T-helper 1 cell (primary cell): ENCODE results near the gene MAP3K6.
A peak's percentile ranks its signal among the peaks of the same experiment; 100 is the strongest.

ENCODE experiments used
- DNase-seq, 5 donors: peaks; one replicate each; pipeline ENCODE4 v3.0.0-alpha.2; 2012 to 2020

MAP3K6 gene

DNA sequence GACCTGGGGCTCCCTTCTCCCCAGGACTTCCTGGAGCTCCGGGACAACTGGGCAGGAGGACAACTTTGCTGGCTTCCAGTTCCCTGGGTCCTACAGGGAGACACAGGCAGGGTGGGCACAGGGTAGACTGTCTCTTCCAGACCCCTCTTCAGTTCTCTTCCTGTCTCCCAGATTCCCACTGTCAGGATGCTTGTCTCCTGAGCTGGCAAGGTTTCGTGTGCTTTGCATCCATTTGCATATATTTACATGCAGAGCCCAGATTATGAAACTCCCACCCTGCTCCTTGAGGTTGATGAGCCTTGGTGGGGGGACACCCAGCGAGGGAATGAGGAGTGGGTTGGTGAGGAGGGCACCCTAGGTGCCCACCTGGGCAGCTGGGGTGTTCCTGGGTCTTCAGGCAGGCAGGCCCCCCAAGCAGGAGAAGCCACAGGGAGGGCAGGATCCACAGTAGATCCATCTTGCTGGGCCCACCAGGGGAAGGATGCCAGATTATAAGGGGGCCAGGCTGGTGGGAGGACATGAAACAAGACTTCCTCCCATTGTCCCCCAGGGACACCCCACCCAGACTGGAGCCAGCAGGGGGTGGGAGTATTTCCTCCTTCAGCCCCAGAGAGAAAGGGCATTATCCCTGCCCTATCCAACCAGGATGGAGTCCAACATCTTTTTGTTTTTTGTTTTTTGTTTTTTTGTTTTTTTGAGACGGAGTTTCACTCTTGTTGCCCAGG, 7.8 kb upstream of the MAP3K6 start, which contains the start of gene FCN3:
Gene FCN3, minus strand, starts transcription at position 463 of the 725 bp plus-strand sequence. Its CDS starts 6 bp downstream, at position 457.
- DNase-seq, result no peak

DNA sequence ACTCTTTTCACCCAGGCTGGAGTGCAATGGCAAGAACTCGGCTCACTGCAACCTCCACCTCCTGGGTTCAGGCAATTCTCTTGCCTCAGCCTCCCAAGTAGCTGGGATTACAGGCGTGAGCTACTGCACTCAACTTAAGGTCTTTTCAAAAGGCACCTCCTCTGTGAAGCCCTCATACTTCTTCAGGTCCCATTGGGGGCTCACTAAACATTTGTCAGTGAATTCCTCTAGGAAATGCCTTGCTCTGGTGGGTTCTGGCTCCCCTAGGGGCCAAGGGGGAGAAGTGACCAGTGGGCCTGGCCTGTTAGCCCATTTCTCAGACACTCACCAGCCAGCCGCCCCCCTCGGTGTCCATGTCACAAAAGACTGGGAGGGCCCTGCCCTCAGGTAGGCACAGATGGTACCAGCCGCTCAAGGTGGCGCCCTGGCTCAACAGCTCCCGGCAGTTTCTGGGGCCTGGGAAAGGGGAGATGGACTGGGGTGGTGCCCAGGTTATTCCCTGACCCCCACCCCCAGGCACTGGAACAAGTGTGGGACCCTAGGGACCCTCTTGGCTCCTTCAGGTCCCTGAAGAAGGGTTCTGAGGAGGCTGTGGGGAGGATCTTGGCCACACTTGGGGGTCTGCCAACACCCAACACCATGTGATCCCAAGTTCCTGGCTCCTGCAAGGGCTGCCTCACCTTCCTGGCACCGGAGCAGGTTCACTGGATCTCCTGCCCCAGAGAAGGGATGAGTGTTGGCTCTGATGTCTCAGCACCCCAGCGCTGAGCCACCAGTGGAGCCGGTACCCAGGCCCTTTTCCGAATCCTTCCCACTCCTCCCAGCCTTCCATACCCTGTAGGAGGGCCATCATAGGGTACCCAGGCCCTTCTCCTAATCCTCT, 6.3 kb upstream of the MAP3K6 start:
- no peak for DNase-seq

DNA sequence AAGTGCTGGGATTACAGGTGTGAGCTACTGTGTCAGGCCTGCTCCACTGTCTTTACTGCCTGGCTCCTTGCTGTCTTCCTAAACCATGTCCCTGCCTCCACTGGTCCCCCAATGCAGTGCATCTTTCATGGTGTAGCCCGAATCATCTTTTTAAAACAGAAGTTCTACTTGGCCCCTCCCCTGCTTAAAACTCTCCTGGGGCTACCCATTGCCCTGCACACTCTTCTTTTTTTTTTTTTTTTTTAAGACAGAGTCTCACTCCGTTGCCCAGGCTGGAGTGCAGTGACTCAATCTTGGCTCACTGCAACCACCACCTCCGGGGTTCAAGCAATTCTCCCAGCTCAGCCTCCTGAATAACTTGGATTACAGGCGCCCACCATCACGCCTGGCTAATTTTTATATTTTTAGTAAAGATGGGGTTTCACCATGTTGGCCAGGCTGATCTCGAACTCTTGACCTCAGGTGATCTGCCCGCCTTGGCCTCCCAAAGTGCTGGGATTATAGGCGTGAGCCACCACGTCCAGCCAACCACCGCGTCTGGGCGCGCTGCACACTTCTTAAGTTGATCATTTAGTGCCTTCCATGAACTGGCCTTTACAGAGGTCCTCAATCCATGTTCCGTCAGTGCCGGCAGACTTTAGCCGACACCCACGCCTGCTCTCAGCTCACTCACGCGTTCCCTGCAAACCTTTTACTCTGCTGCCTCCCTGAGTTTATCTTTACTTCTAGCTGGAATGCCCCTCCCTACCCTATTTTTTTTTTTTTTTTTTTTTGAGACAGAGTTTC, 5.5 kb upstream of the MAP3K6 start:
- DNase-seq, result no peak

- no peak for DNase-seq
Measured at GRCh38 chr1:27368869-27369582, 2.3 kb upstream of the MAP3K6 start.

DNA sequence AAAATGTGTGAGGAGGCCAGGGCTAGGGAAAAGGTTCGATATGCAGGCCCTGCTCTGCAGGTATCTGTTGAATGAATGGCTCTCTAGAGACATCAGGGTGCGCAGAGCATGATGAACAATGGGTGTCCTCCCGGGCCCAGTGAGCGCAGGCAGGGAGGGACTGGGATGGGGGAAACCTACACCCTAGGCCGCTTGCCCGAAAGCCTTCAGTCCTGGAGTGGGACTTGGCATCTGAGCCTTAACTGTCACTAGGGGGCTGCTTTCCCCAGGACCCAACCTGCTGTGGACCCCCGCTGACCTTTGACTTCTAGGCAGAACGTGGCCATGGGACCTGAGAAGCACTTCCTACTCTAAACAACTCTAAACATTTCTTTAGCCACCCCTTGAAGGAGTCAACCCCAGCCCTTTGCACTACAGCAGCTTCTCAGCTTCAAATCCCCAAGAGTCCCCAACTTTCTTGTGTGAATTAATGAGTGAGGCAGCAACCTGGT, 444 bp upstream of the MAP3K6 start:
- no peak for DNase-seq

DNA sequence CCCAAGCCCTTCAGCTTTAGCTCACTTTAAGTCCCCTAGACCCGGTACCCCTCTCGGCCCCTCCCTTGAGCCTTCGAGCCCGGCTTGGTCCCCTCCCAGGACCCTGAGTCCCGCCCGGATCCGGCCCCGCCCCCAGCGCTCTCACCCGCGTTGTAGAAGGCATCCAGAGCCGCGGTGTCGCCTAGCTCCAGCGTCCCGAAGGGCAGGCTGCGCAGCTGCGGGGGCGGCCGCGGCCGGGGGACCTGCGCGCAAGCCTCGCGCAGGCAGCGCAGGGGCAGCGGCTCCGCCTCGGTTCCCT, 699 bp downstream of the MAP3K6 start:
- peak; percentile 53 to 75 (median 57) for DNase-seq

- peak; percentile 64 to 85 (median 71) for DNase-seq
Measured at GRCh38 chr1:27365372-27366112, 1.2 kb downstream of the MAP3K6 start.

- DNase-seq, result no peak
Measured at GRCh38 chr1:27364696-27365371, 1.9 kb downstream of the MAP3K6 start.

DNA sequence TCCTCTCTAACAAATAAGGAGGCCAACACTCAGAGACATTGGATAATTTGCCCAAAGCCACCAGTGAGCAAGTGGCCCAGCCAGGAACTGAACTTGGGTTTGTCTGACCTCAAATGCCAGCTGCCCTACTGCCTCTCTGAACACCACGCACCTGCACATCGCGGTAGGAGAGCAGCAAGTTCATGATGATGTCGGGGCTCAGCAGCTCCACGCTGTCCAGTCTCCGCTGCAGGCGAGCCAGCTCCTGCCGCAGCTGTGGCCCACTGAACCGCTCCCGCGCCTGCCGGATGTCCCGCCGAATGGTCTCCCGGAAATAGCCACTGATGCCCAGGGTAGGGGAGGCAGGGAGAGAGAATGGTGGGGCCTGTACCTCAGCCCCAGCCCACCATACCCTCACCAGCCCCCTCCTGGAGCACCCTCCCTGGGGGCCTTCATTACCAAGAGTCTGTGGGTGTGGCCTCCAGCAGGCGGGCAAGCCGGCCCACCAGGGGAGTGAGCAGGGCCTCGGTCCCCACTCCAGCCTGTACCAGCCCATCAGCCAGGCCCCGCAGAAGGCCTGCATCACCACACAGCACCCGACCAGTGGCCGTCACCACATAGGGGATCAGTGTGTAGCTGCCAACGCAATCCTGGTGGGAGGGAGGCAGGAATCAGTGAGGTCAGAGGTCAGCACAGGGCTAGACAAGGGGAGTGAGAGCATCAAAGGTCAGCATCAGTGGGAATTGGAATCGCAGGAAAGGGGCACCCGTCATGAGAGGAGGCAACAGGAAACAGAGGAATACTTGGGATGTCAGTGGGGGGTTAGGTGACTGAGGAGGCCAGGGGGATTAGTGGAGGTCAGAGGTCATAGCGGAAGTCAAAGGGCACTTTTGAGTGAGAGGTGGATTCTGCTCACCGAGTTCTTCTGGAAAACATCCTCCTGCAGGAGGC, 2.7 kb downstream of the MAP3K6 start:
- DNase-seq, result no peak

DNA sequence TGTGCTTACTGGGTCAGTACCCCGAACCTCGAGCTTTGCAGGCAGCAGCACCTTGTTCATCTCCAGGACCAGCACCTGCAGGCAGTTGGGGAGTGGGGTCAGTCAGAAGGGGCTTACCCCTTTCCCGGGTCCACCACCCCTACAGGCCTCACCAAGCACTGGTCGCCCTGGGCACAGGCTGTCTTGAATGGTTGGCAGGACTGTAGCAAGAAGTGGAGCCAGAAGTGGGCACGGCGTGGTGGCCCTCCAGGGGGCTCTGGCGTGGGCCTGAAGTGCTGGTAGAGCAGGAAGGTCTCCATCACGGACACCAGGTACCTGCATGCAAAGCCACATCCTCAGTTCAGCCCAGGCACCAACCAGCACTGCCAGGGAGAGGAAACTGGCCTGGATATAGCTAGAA, 5.2 kb downstream of the MAP3K6 start:
- DNase-seq, result no peak

DNA sequence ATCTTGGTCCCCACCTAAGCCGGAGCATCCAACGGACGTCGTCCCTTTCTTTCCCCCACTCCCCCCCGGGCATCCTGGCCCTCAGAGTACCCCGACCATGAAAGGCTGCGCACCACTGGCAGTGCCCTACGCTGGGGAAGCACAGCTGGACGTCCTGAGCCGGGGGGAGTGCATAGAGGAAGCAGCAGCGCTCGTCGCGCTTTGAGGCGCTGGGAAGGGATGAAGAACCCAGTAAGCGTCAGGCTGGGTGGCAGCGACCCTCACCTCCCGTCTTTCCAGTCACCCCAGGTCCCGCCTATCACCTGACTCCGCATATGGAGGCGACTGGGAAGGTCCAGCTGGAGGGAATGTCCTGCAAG, 5.7 kb downstream of the MAP3K6 start:
- DNase-seq, result no peak

GRCh38 chr1:27360159-27361043, 6.4 kb downstream of the MAP3K6 start:
- peak; percentile 34 to 63 (median 57) for DNase-seq

- DNase-seq, result no peak
Measured at GRCh38 chr1:27359822-27360158, 7.0 kb downstream of the MAP3K6 start.

DNA sequence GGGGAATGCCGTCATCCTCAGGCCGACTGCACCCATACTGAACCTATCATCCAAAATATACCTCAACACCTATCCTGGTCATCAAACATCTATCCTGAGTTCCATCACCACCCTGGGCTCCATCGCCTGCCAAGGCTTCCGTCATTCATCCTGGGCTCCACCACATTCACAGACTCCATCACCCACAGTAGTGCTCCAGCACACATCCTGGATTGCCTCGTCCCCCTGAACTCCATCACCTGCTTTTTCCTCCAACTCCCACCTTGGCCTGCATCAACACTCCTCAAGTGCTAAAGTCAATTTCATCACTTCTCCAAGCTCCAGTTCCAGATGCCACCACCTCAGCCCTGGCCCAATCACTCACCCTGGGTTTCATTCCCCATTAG, 7.8 kb downstream of the MAP3K6 start:
- DNase-seq, result no peak

- DNase-seq, result no peak
Measured at GRCh38 chr1:27358038-27358927, 8.5 kb downstream of the MAP3K6 start.

GRCh38 chr1:27357281-27358037, 9.3 kb downstream of the MAP3K6 start:
- peak; percentile 58 to 83 (median 75) for DNase-seq

DNA sequence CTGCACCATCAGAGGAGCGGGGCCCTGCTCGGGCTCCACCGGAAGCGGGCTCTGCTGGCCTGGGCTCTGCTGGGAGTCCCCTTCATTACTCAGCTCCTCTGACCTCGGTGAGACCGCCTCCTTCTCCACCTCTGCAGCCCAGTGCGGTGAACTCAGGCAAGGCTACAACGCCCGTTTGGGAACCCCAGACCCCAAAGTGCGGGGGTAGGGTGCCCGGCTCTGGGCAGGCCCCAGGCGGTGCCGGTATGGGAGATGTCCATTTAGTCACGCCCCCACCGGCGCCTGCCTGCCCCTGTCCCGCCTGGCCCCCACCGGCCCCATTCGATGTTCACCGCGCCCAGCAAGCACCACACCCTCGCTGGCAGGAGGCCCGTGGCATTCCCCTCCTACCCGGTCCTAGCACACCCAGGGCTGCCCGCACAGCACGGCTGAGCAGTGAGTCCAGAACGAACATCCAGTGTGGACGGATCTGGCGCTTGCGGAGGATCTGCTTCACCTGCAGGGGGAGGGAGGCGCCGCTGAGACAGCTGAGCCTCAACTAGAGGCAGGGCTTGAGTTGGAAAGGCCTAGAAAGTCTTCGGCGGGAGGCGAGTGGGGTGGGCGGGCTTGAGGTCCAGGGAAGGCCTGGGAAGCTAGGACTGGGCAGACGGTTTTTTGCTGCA, 10.0 kb downstream of the MAP3K6 start:
- peak in 2 of 5 donors; percentile 19 to 53 for DNase-seq
